Spleen (tissue), 7 donors: ENCODE measurements around the gene SEC61A1.

ENCODE experiments used
- POLR2A ChIP-seq, 3 donors: fragments of 450-650 bp; IDR thresholded peaks; one replicate each; pipeline ENCODE4 v1.5.1; 2017; ENCODE audit warnings: antibody characterized with exemption in 3 of 3, mild to moderate bottlenecking in 1 of 3
- POLR2AphosphoS5 ChIP-seq, 3 donors: sonication (generic); formaldehyde crosslinking; IDR thresholded peaks; one replicate each; pipeline ENCODE4 v1.5.1; 2017; ENCODE audit warnings: antibody characterized with exemption in 3 of 3
- TF ChIP-seq, protein P1 (sequence below), 11 experiments: fragments of 200-600 bp in 7 of 11; fragments of 450-650 bp in 4 of 11; sonication (generic) in 4 of 11; IDR thresholded peaks in 8 of 11; conservative IDR thresholded peaks in 3 of 11; 1 replicate in 7 of 11; 2 replicates in 4 of 11; pipeline versions ENCODE4 v1.4.0 to v1.8.0; 2016 to 2021; ENCODE audit warnings: antibody characterized with exemption in 11 of 11, inconsistent platforms in 4 of 11, mild to moderate bottlenecking in 1 of 11
- donor health status: DM: no; HTN: no; CAD: no; lungs with moderate emphysema.
- donor health status: DM: no; HTN: no; CAD: no.
- donor health status: DM: no; HTN: no; CAD: no.

DNA sequence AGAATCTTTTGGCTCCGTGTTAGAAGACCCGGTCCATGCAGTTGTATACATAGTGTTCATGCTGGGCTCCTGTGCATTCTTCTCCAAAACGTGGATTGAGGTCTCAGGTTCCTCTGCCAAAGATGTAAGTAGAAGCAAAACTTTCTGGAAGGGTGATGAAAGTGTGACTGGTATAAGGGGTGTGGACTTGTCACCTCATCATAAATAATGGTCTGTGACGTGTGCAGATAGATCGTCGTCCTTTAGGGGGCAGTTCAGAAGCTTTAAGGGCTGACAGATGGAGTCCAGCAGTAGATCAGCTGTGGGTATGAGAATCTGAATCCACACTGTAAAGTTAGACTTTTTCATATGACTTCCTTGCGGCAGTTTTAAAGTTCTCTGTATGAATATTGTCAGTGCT, 15.3 kb downstream of the SEC61A1 start:
- TF ChIP-seq, protein P1, sequence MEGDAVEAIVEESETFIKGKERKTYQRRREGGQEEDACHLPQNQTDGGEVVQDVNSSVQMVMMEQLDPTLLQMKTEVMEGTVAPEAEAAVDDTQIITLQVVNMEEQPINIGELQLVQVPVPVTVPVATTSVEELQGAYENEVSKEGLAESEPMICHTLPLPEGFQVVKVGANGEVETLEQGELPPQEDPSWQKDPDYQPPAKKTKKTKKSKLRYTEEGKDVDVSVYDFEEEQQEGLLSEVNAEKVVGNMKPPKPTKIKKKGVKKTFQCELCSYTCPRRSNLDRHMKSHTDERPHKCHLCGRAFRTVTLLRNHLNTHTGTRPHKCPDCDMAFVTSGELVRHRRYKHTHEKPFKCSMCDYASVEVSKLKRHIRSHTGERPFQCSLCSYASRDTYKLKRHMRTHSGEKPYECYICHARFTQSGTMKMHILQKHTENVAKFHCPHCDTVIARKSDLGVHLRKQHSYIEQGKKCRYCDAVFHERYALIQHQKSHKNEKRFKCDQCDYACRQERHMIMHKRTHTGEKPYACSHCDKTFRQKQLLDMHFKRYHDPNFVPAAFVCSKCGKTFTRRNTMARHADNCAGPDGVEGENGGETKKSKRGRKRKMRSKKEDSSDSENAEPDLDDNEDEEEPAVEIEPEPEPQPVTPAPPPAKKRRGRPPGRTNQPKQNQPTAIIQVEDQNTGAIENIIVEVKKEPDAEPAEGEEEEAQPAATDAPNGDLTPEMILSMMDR (IDR thresholded peaks at IDR 0.05 in 8 of 11, conservative IDR thresholded peaks at IDR 0.05 in 3 of 11), result no peak
- TF ChIP-seq POLR2A (IDR thresholded peaks at IDR 0.05), result no peak
- no peak for TF ChIP-seq POLR2AphosphoS5 (IDR thresholded peaks at IDR 0.05)
